Osteocyte (in vitro differentiated cells): ENCODE measurements around the gene GPS2. TPM values are rescaled to one million over a fixed set of nuclear protein-coding genes. Genes with fewer than 3 reads are reported as not detected.

Experiments used
- DNase-seq: peaks from one replicate; pipeline ENCODE4 v3.0.0; 2021; ENCODE audit warnings: mixed read lengths; ENCODE audit not compliant: unreplicated experiment; ENCODE audit errors: extremely low spot score
- H3K27ac Mint-ChIP-seq: one replicate; pipeline ENCODE4 v1.8.0; 2021; ENCODE audit warnings: mild to moderate bottlenecking, mixed read lengths; ENCODE audit not compliant: unreplicated experiment
- H3K27me3 Mint-ChIP-seq: one replicate; pipeline ENCODE4 v1.8.0; 2021; ENCODE audit warnings: mixed read lengths; ENCODE audit not compliant: unreplicated experiment
- H3K36me3 Mint-ChIP-seq: one replicate; pipeline ENCODE4 v1.8.0; 2021; ENCODE audit warnings: mixed read lengths; ENCODE audit not compliant: unreplicated experiment
- H3K4me1 Mint-ChIP-seq: one replicate; pipeline ENCODE4 v1.8.0; 2021; ENCODE audit warnings: mixed read lengths; ENCODE audit not compliant: unreplicated experiment
- H3K4me3 Mint-ChIP-seq: one replicate; pipeline ENCODE4 v1.8.0; 2021; ENCODE audit warnings: mild to moderate bottlenecking, moderate library complexity, mixed read lengths; ENCODE audit not compliant: unreplicated experiment
- H3K9me3 Mint-ChIP-seq: one replicate; pipeline ENCODE4 v1.8.0; 2021; ENCODE audit warnings: mixed read lengths; ENCODE audit not compliant: unreplicated experiment
- CTCF ChIP-seq: fragments of 200-600 bp; sonication (generic); IDR thresholded peaks from 2 replicates; pipeline ENCODE4 v1.5.0; 2021; ENCODE audit warnings: antibody characterized with exemption, mild to moderate bottlenecking, moderate library complexity
- total RNA-seq: library from RNA; stranded (reverse); gene quantifications from 2 replicates; pipeline ENCODE4 v1.2.1, GENCODE V29; 2021

GPS2 gene
- total RNA-seq, 1 donor from 2014 or later: 61.9 TPM

DNA sequence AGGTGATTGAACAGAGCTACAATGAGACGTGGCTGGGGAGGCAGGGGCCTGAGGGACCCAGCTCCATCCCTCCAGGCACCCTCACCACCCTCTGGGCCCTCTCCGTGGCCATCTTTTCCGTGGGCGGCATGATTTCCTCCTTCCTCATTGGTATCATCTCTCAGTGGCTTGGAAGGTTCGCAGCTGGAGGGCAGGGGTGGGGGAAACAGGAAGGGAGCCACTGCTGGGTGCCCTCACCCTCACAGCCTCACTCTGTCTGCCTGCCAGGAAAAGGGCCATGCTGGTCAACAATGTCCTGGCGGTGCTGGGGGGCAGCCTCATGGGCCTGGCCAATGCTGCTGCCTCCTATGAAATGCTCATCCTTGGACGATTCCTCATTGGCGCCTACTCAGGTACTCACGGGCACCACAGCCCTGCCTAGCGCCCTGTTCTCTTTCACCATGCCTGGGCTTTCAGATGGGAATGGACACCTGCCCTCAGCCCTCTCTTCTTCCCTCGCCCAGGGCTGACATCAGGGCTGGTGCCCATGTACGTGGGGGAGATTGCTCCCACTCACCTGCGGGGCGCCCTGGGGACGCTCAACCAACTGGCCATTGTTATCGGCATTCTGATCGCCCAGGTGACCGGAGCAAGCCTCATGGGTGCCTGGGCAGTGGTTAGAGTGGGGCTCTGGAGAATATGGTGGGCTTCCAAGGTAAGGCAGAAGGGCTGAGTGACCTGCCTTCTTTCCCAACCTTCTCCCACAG is 31.5 kb downstream of the GPS2 start:
- peaks cover 37% of the 10 kb centered on the region for H3K27me3 Mint-ChIP-seq

GRCh38 chr17:7282752-7283321 is 32.3 kb downstream of the GPS2 start:
- peak overlapping the region; percentile 26 for H3K4me3 Mint-ChIP-seq

More for the DNA sequence above, 31.5 kb downstream of the GPS2 start:
- no peak overlapping the region for H3K27ac Mint-ChIP-seq
- peaks cover 21% of the 10 kb centered on the region for H3K4me1 Mint-ChIP-seq
- TF ChIP-seq CTCF: no peak
- DNase-seq: no peak
- H3K4me3 Mint-ChIP-seq: no peak overlapping the region
- no peaks in the 10 kb centered on the region for H3K9me3 Mint-ChIP-seq
- no peaks in the 10 kb centered on the region for H3K36me3 Mint-ChIP-seq

GRCh38 chr17:7281953-7282751 is 33.0 kb downstream of the GPS2 start:
- Mint-ChIP-seq H3K9me3 (no peaks in the 10 kb centered on the region), H3K27ac (no peak overlapping the region), H3K4me3 (peak overlapping the region; percentile 76), H3K4me1 (peaks cover 21% of the 10 kb centered on the region), H3K36me3 (no peaks in the 10 kb centered on the region), H3K27me3 (peaks cover 24% of the 10 kb centered on the region)
- no peak for TF ChIP-seq CTCF
- no peak for DNase-seq

More at GRCh38 chr17:7282752-7283321, 32.3 kb downstream of the GPS2 start:
- Mint-ChIP-seq H3K4me1 (peaks cover 21% of the 10 kb centered on the region), H3K9me3 (no peaks in the 10 kb centered on the region), H3K27me3 (peaks cover 29% of the 10 kb centered on the region), H3K27ac (no peak overlapping the region), H3K36me3 (no peaks in the 10 kb centered on the region)
- TF ChIP-seq CTCF: no peak
- DNase-seq: no peak

DNA sequence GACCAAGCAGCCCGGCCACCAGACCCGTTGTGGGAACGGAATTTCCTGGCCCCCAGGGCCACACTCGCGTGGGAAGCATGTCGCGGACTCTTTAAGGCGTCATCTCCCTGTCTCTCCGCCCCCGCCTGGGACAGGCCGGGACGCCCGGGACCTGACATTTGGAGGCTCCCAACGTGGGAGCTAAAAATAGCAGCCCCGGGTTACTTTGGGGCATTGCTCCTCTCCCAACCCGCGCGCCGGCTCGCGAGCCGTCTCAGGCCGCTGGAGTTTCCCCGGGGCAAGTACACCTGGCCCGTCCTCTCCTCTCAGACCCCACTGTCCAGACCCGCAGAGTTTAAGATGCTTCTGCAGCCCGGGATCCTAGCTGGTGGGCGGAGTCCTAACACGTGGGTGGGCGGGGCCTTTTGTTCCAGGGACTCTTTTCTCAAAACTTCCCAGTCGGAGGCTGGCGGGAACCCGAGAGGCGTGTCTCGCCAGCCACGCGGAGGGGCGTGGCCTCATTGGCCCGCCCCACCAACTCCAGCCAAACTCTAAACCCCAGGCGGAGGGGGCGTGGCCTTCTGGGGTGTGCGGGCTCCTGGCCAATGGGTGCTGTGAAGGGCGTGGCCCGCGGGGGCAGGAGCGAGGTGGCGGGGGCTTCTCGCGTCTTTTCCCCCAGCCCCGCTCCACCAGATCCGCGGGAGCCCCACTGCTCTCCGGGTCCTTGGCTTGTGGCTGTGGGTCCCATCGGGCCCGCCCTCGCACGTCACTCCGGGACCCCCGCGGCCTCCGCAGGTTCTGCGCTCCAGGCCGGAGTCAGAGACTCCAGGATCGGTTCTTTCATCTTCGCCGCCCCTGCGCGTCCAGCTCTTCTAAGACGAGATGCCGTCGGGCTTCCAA is 33.8 kb downstream of the GPS2 start, which contains the start of gene SLC2A4:
Gene SLC2A4, plus strand, starts transcription at position 645 of the 879 bp plus-strand sequence. Its CDS starts 217 bp downstream, at position 862.
- Mint-ChIP-seq H3K4me3 (peak within 1 kb of the TSS; percentile 76), H3K9me3 (no peaks in the 10 kb centered on the region), H3K36me3 (no peaks in the 10 kb centered on the region), H3K27ac (peak within 1 kb of the TSS; percentile 70), H3K4me1 (peaks cover 21% of the 10 kb centered on the region), H3K27me3 (peaks cover 18% of the 10 kb centered on the region)
- DNase-seq: peak; percentile 96
- TF ChIP-seq CTCF: no peak
